Measurements from ENCODE around the gene FOXL2NB. TPM values are rescaled to one million over a fixed set of nuclear protein-coding genes. Genes with fewer than 3 reads are reported as not detected.

The FOXL2NB gene
- total RNA-seq, 1 experiment from 2014 or later, result 0.31 TPM

DNA sequence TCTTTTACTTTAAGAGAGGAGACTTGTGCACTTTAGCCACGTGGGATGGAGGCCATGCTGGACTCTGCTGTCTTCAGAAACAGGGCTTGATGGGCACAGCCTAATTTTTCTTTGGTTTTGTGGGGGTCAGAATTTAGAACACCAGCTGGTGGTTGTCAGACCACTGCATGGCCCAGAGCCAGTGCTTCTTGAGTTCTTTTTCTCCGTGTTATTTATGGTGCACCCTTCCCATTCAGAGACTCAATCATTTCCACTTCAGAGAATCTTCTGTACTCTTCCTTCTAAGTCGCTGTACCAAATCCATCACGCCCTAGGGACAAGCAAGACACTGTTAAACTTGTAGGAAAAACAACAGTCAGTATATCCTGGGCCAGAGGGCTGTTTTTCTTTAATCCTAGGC lies 38.9 kb downstream of the FOXL2NB start:
- no peaks in the 10 kb centered on the region for H3K4me1 ChIP-seq (ENCODE audit: insufficient read depth, low read length)
- H4K8ac ChIP-seq (replicated peaks; ENCODE audit: insufficient read length, low read depth, low read length), result no peak overlapping the region
- H3K36me3 Mint-ChIP-seq (ENCODE audit: insufficient read depth in 1 of 3, low read depth in 3 of 3), result no peaks in the 10 kb centered on the region
- no peak overlapping the region for H2BK12ac ChIP-seq (ENCODE audit: insufficient read length, low read depth, low read length)
- H3K27me3 ChIP-seq (ENCODE audit: insufficient read depth, low read length), result no peaks in the 10 kb centered on the region
- H3K18ac ChIP-seq (ENCODE audit: insufficient read length, low read depth, low read length), result no peak overlapping the region
- H2AK5ac ChIP-seq (ENCODE audit: insufficient read length, low read length), result no peak overlapping the region
- H4K20me1 ChIP-seq (ENCODE audit: control insufficient read depth, insufficient read depth, insufficient read length), result no peaks in the 10 kb centered on the region
- no peaks in the 10 kb centered on the region for H3K9me3 ChIP-seq (ENCODE audit: control insufficient read depth, low read depth, low read length)
- H3K4me3 Mint-ChIP-seq, result no peak overlapping the region
- H3K23ac ChIP-seq (ENCODE audit: insufficient read length, low read depth, low read length), result no peak overlapping the region
- H3K79me1 ChIP-seq (ENCODE audit: insufficient read depth, low read depth, low read length, poor library complexity, severe bottlenecking), result no peaks in the 10 kb centered on the region
- no peaks in the 10 kb centered on the region for H3K79me2 ChIP-seq (ENCODE audit: insufficient read depth, low read length)
- WGBS (ENCODE audit: extremely low coverage, insufficient read length, low lambda C conversion rate), result no CpG with 5 or more reads among the region's 4 CpGs
- no peak overlapping the region for H3K4me2 ChIP-seq (ENCODE audit: insufficient read depth, insufficient read length, low read length)
- H3K4me1 Mint-ChIP-seq, result no peaks in the 10 kb centered on the region
- H2BK5ac ChIP-seq (ENCODE audit: insufficient read length, low read length), result no peak overlapping the region
- no peak overlapping the region for H2AFZ ChIP-seq (ENCODE audit: low read length)
- no peak overlapping the region for H2BK15ac ChIP-seq (ENCODE audit: low read depth, low read length)
- H3K27ac ChIP-seq (ENCODE audit: insufficient read length, low read depth, low read length), result no peak overlapping the region
- H3T11ph ChIP-seq (ENCODE audit: low read length), result no peak overlapping the region
- H3K27ac Mint-ChIP-seq, result no peak overlapping the region
- H3K9me3 Mint-ChIP-seq, result no peaks in the 10 kb centered on the region
- no peak overlapping the region for H2BK120ac ChIP-seq (ENCODE audit: low read depth, low read length, poor library complexity, severe bottlenecking)
- DNase-seq, result no peak
- H4K91ac ChIP-seq (ENCODE audit: insufficient read length, low read depth, low read length), result no peak overlapping the region
- no peak overlapping the region for H3K56ac ChIP-seq (ENCODE audit: insufficient read length, low read depth, low read length)
- H3K23me2 ChIP-seq (ENCODE audit: insufficient read length, low read depth, low read length, poor library complexity, severe bottlenecking), result no peaks in the 10 kb centered on the region
- H4K5ac ChIP-seq (ENCODE audit: insufficient read length, low read depth, low read length), result no peak overlapping the region
- H3K4ac ChIP-seq (ENCODE audit: low read depth, low read length), result no peak overlapping the region
- TF ChIP-seq, protein P1, sequence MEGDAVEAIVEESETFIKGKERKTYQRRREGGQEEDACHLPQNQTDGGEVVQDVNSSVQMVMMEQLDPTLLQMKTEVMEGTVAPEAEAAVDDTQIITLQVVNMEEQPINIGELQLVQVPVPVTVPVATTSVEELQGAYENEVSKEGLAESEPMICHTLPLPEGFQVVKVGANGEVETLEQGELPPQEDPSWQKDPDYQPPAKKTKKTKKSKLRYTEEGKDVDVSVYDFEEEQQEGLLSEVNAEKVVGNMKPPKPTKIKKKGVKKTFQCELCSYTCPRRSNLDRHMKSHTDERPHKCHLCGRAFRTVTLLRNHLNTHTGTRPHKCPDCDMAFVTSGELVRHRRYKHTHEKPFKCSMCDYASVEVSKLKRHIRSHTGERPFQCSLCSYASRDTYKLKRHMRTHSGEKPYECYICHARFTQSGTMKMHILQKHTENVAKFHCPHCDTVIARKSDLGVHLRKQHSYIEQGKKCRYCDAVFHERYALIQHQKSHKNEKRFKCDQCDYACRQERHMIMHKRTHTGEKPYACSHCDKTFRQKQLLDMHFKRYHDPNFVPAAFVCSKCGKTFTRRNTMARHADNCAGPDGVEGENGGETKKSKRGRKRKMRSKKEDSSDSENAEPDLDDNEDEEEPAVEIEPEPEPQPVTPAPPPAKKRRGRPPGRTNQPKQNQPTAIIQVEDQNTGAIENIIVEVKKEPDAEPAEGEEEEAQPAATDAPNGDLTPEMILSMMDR (conservative IDR thresholded peaks at IDR 0.05), result no peak
- H3K27me3 Mint-ChIP-seq (ENCODE audit: low read depth), result peaks cover 17% of the 10 kb centered on the region
- no peak overlapping the region for H3K14ac ChIP-seq (ENCODE audit: insufficient read depth, low read length)
- H2BK20ac ChIP-seq (ENCODE audit: low read depth, low read length, poor library complexity, severe bottlenecking), result no peak overlapping the region
- H3K9ac ChIP-seq (ENCODE audit: extremely low read depth, insufficient read length, low read length), result no peak overlapping the region
